ENCODE measurements around the gene CLDN20. TPM values are rescaled to one million over a fixed set of nuclear protein-coding genes. Genes with fewer than 3 reads are reported as not detected.
"Not testable (repeated sequence)": the region's sequence is repeated elsewhere in the genome, so short reads cannot be mapped to it uniquely, and the experiment has no call there.

The CLDN20 gene, protein sequence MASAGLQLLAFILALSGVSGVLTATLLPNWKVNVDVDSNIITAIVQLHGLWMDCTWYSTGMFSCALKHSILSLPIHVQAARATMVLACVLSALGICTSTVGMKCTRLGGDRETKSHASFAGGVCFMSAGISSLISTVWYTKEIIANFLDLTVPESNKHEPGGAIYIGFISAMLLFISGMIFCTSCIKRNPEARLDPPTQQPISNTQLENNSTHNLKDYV
- not detected for total RNA-seq
- long read RNA-seq, partial matches to known transcripts: 0 of 1 reads
- long read RNA-seq, other reads (novel, unspliced or antisense): 1 of 1 reads

DNA sequence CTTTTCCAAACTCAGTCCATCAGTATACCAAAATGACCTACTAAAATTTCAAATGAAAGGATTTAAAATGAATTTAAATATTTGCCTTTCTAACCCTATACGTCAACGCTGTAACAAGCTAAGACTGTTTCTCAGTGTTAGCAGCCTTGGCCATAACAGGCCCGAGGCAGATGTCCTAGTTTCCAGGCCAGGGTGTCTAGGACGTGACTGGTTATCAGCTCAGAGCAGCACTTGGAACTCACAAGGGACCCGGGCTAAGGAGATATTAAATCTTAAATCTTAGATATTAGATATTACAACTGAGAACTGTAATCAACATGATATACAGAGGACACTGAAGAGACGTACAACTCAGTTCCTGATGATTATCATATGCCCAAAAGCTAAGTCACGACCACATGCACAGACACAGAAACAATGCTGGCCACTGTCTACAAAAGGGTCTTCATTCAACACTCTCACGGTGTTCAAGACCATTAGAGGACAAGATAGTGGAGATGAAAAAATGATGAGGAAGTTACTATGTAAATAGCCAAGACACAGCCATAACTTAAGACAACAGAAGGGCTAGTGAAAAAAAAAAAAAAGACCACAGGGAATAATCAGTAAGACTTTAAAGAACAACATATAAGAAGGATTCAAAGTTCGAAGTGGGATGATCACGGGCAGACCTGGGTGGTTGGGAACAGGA is at the start of gene CLDN20:
CLDN20 (plus strand) TSS at position 641 of the 691 bp plus-strand sequence. CDS start 11,707 bp downstream, outside the sequence.
- H3K4me1 ChIP-seq: peaks cover 36% of the 10 kb centered on the region
- intact Hi-C loops (cut with micrococcal nuclease): no loop called here
- DNase-seq: no peak
- no peaks in the 10 kb centered on the region for H3K27me3 ChIP-seq (ENCODE audit: low read depth)
- H3K9me3 ChIP-seq (replicated peaks): no peaks in the 10 kb centered on the region
- H3K36me3 ChIP-seq: peaks cover 15% of the 10 kb centered on the region
- H3K4me3 ChIP-seq: no peak within 1 kb of the TSS
- H3K27ac ChIP-seq (replicated peaks): peak within 1 kb of the TSS; percentile 25
- TF ChIP-seq, protein P1, sequence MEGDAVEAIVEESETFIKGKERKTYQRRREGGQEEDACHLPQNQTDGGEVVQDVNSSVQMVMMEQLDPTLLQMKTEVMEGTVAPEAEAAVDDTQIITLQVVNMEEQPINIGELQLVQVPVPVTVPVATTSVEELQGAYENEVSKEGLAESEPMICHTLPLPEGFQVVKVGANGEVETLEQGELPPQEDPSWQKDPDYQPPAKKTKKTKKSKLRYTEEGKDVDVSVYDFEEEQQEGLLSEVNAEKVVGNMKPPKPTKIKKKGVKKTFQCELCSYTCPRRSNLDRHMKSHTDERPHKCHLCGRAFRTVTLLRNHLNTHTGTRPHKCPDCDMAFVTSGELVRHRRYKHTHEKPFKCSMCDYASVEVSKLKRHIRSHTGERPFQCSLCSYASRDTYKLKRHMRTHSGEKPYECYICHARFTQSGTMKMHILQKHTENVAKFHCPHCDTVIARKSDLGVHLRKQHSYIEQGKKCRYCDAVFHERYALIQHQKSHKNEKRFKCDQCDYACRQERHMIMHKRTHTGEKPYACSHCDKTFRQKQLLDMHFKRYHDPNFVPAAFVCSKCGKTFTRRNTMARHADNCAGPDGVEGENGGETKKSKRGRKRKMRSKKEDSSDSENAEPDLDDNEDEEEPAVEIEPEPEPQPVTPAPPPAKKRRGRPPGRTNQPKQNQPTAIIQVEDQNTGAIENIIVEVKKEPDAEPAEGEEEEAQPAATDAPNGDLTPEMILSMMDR (IDR thresholded peaks at IDR 0.05; ENCODE audit: borderline replicate concordance): no peak

DNA sequence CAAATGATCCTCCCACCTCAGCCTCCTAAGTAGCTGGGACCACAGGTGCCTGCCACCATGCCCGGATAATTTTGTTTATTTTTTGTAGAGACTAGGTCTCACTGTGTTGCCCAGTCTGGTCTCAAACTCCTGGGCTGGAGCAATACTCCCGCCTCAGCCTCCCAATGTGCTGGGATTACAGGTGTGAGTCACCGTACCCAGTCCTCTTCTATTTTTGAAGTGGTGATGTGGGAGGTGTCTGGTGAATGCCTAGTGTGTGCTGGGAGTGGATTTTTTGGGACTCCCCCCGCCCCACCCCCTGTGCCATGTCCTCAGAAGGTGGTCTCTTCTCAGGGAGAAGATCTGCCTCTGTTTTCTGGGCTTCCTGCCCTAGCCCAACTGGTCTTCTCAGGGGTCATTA is 47.9 kb upstream of the CLDN20 start:
- intact Hi-C loops (cut with micrococcal nuclease): no loop called here
- H3K27me3 ChIP-seq (ENCODE audit: low read depth): no peaks in the 10 kb centered on the region
- H3K27ac ChIP-seq (replicated peaks): no peak overlapping the region
- no peak for DNase-seq
- TF ChIP-seq, protein P1 (IDR thresholded peaks at IDR 0.05; ENCODE audit: borderline replicate concordance): no peak
- H3K4me3 ChIP-seq: no peak overlapping the region
- no peaks in the 10 kb centered on the region for H3K9me3 ChIP-seq (replicated peaks)
- H3K36me3 ChIP-seq: peaks cover 5% of the 10 kb centered on the region
- no peaks in the 10 kb centered on the region for H3K4me1 ChIP-seq

DNA sequence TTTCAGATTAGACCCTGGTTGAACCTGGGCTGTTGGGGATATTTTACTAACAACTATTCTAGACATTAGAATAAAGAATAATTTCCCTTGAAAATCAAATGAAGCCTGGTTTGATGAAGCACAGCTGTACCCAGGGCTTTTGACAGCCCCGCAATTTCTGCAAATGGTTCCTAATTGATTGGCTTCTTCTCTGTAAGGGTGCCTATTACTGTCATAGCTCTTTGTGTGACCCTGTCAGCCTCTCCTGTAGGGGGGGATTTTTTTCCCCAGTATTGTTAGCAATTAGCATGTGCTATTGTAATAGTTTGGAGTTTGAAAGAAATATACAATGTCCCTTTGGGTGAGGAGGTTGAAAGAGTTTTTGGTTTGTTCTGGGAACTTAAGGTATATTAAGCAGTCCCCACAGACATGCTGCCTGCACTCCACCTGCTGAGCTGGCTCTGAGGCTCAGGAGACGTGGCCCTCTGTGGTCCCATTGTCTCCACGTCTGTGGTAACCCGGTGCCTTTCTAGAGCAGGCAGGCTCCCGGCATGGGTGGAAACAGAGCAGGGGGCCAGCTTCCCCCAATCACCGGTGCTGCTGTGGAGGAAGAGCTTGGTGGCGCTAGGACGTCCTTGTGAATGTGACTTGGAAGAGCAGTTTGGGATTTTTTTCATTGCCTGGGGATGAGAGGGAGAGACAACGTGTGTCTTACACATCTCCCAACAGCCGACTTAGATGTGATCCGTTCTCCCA is 47.3 kb upstream of the CLDN20 start:
- TF ChIP-seq, protein P1 (IDR thresholded peaks at IDR 0.05; ENCODE audit: borderline replicate concordance): no peak
- peaks cover 5% of the 10 kb centered on the region for H3K36me3 ChIP-seq
- no peaks in the 10 kb centered on the region for H3K27me3 ChIP-seq (ENCODE audit: low read depth)
- H3K4me1 ChIP-seq: no peaks in the 10 kb centered on the region
- no peak overlapping the region for H3K27ac ChIP-seq (replicated peaks)
- no peak for DNase-seq
- H3K9me3 ChIP-seq (replicated peaks): no peaks in the 10 kb centered on the region
- intact Hi-C loops (cut with micrococcal nuclease): no loop called here
- no peak overlapping the region for H3K4me3 ChIP-seq

DNA sequence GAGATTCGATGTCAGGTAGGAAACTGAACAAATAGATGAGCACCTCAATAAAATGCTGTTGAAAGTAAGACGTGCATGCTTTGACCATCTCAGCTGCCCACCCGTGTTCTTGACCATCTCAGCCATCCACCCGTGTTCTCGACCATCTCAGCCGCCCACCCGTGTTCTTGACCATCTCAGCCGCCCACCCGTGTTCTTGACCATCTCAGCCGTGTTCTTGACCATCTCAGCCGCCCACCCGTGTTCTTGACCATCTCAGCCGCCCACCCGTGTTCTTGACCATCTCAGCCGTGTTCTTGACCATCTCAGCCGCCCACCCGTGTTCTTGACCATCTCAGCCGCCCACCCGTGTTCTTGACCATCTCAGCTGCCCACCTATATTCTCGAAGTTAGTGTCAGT is 45.1 kb upstream of the CLDN20 start:
- H3K36me3 ChIP-seq; H3K4me3 ChIP-seq; H3K9me3 ChIP-seq (replicated peaks); H3K4me1 ChIP-seq; intact Hi-C loops (cut with micrococcal nuclease); H3K27me3 ChIP-seq (ENCODE audit: low read depth); H3K27ac ChIP-seq (replicated peaks); DNase-seq: not testable (repeated sequence)

DNA sequence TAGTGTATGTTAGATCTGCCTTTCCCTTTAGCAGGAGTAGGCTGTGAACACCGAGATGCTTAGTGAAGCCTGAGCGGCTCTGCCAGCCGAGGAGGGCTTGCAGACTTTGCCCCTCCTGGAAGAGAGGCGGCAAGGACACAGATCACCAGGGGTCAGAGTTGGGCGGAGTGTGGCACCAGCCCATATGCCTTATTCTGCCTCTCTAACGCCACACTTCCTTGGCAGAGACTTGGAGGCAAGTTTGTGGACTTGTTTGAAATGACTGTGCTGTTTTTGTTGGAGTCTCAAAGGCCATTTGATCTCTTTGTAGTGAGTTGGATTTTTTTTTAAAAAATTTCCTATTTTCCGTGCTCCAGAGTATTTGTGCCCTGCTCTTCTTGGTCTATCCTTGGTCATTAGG is 44.5 kb upstream of the CLDN20 start:
- H3K27ac ChIP-seq (replicated peaks): no peak overlapping the region

More for the DNA sequence above, 44.5 kb upstream of the CLDN20 start:
- H3K9me3 ChIP-seq (replicated peaks): no peaks in the 10 kb centered on the region
- no peak overlapping the region for H3K4me3 ChIP-seq
- TF ChIP-seq, protein P1 (IDR thresholded peaks at IDR 0.05; ENCODE audit: borderline replicate concordance): no peak
- DNase-seq: no peak
- no peaks in the 10 kb centered on the region for H3K36me3 ChIP-seq
- no peaks in the 10 kb centered on the region for H3K27me3 ChIP-seq (ENCODE audit: low read depth)
- intact Hi-C loops (cut with micrococcal nuclease): no loop called here
- no peaks in the 10 kb centered on the region for H3K4me1 ChIP-seq
